ENCODE measurements around the gene TM7SF2. TPM values are rescaled to one million over a fixed set of nuclear protein-coding genes. Genes with fewer than 3 reads are reported as not detected.

Gene TM7SF2
- total and polyA plus RNA-seq, 2 experiments from 2014 or later, result 0.65 to 2.5 TPM

GRCh38 chr11:65156926-65157325 is 45.3 kb downstream of the TM7SF2 start:
- no peak for TF ChIP-seq EZH2 (IDR thresholded peaks at IDR 0.05; ENCODE audit: insufficient read depth, poor library complexity, severe bottlenecking)
- no peak for TF ChIP-seq EZH2phosphoT487 (IDR thresholded peaks at IDR 0.05; ENCODE audit: insufficient read depth, low read depth)
- in situ Hi-C loops (cut with MboI), result no loop called here

GRCh38 chr11:65157336-65157735 is 45.7 kb downstream of the TM7SF2 start:
- H3K9me2 ChIP-seq (ENCODE audit: insufficient read depth), result no peaks in the 10 kb centered on the region
- 68 to 71% methylated on average over 3 of the region's 3 CpGs for WGBS, 2 experiments (ENCODE audit: low coverage in 1 of 2, low lambda C conversion rate in 2 of 2, missing lambda C conversion rate in 2 of 2)

More at GRCh38 chr11:65156926-65157325, 45.3 kb downstream of the TM7SF2 start:
- DNase-seq, result no peak
- 86 to 88% methylated on average over 3 of the region's 3 CpGs for WGBS, 2 experiments (ENCODE audit: low coverage in 1 of 2, low lambda C conversion rate in 2 of 2, missing lambda C conversion rate in 2 of 2)
- no peak overlapping the region for H3K4me3 ChIP-seq
- H4K20me1 ChIP-seq (ENCODE audit: insufficient read depth), result no peaks in the 10 kb centered on the region
- H3K9ac ChIP-seq, result no peak overlapping the region
- H3K27me3 ChIP-seq (replicated peaks; ENCODE audit: insufficient read depth), result no peaks in the 10 kb centered on the region
- H3K4me2 ChIP-seq (ENCODE audit: unreplicated experiment), result no peak overlapping the region
- no peak overlapping the region for H3K27ac ChIP-seq
- no peaks in the 10 kb centered on the region for H3F3A ChIP-seq (ENCODE audit: insufficient read depth)
- no peaks in the 10 kb centered on the region for H3K9me2 ChIP-seq (ENCODE audit: insufficient read depth)
- no peak overlapping the region for H2AFZ ChIP-seq
- no peaks in the 10 kb centered on the region for H3K4me1 ChIP-seq (ENCODE audit: insufficient read depth)
- no peaks in the 10 kb centered on the region for H3K9me3 ChIP-seq (ENCODE audit: low read depth)
- no peaks in the 10 kb centered on the region for H3K79me2 ChIP-seq (ENCODE audit: insufficient read depth)
- no peaks in the 10 kb centered on the region for H3K36me3 ChIP-seq (ENCODE audit: low read depth)

GRCh38 chr11:65159012-65159411 is 47.3 kb downstream of the TM7SF2 start:
- H3K27me3 ChIP-seq (replicated peaks; ENCODE audit: insufficient read depth), result no peaks in the 10 kb centered on the region
- WGBS, 2 experiments (ENCODE audit: low coverage in 1 of 2, low lambda C conversion rate in 2 of 2, missing lambda C conversion rate in 2 of 2), result 60 to 62% methylated on average over 5 of the region's 5 CpGs
- no peaks in the 10 kb centered on the region for H3K9me2 ChIP-seq (ENCODE audit: insufficient read depth)
- H4K20me1 ChIP-seq (ENCODE audit: insufficient read depth), result no peaks in the 10 kb centered on the region
- in situ Hi-C loops (cut with MboI), result no loop called here
- H3K79me2 ChIP-seq (ENCODE audit: insufficient read depth), result no peaks in the 10 kb centered on the region
- no peaks in the 10 kb centered on the region for H3F3A ChIP-seq (ENCODE audit: insufficient read depth)
- DNase-seq, result no peak
- H3K27ac ChIP-seq, result no peak overlapping the region
- H3K4me2 ChIP-seq (ENCODE audit: unreplicated experiment), result no peak overlapping the region
- H2AFZ ChIP-seq, result no peak overlapping the region
- no peak overlapping the region for H3K9ac ChIP-seq
- no peaks in the 10 kb centered on the region for H3K4me1 ChIP-seq (ENCODE audit: insufficient read depth)
- H3K9me3 ChIP-seq (ENCODE audit: low read depth), result no peaks in the 10 kb centered on the region
- TF ChIP-seq EZH2 (IDR thresholded peaks at IDR 0.05; ENCODE audit: insufficient read depth, poor library complexity, severe bottlenecking) (no peak), EZH2phosphoT487 (IDR thresholded peaks at IDR 0.05; ENCODE audit: insufficient read depth, low read depth) (no peak)
- no peaks in the 10 kb centered on the region for H3K36me3 ChIP-seq (ENCODE audit: low read depth)
- H3K4me3 ChIP-seq, result no peak overlapping the region

More at GRCh38 chr11:65157336-65157735, 45.7 kb downstream of the TM7SF2 start:
- in situ Hi-C loops (cut with MboI), result no loop called here
- H3K9me3 ChIP-seq (ENCODE audit: low read depth), result no peaks in the 10 kb centered on the region
- H3F3A ChIP-seq (ENCODE audit: insufficient read depth), result no peaks in the 10 kb centered on the region
- TF ChIP-seq EZH2 (IDR thresholded peaks at IDR 0.05; ENCODE audit: insufficient read depth, poor library complexity, severe bottlenecking), result no peak
- TF ChIP-seq EZH2phosphoT487 (IDR thresholded peaks at IDR 0.05; ENCODE audit: insufficient read depth, low read depth), result no peak
- H3K27me3 ChIP-seq (replicated peaks; ENCODE audit: insufficient read depth), result no peaks in the 10 kb centered on the region
- no peaks in the 10 kb centered on the region for H3K79me2 ChIP-seq (ENCODE audit: insufficient read depth)
- H3K4me2 ChIP-seq (ENCODE audit: unreplicated experiment), result no peak overlapping the region
- no peaks in the 10 kb centered on the region for H3K4me1 ChIP-seq (ENCODE audit: insufficient read depth)
- H3K4me3 ChIP-seq, result no peak overlapping the region
- no peak for DNase-seq
- no peak overlapping the region for H3K27ac ChIP-seq
- H3K9ac ChIP-seq, result no peak overlapping the region
- no peaks in the 10 kb centered on the region for H3K36me3 ChIP-seq (ENCODE audit: low read depth)
- no peaks in the 10 kb centered on the region for H4K20me1 ChIP-seq (ENCODE audit: insufficient read depth)
- no peak overlapping the region for H2AFZ ChIP-seq

GRCh38 chr11:65160643-65161042 is 49.0 kb downstream of the TM7SF2 start:
- in situ Hi-C loops (cut with MboI), result no loop called here
- no peak overlapping the region for H3K9ac ChIP-seq
- 43 to 45% methylated on average over 3 of the region's 3 CpGs for WGBS, 2 experiments (ENCODE audit: low coverage in 1 of 2, low lambda C conversion rate in 2 of 2, missing lambda C conversion rate in 2 of 2)
- no peak for DNase-seq
- H3K4me3 ChIP-seq, result no peak overlapping the region
- no peaks in the 10 kb centered on the region for H3K36me3 ChIP-seq (ENCODE audit: low read depth)
- no peaks in the 10 kb centered on the region for H4K20me1 ChIP-seq (ENCODE audit: insufficient read depth)
- no peaks in the 10 kb centered on the region for H3K9me2 ChIP-seq (ENCODE audit: insufficient read depth)
- no peaks in the 10 kb centered on the region for H3K27me3 ChIP-seq (replicated peaks; ENCODE audit: insufficient read depth)
- H3K79me2 ChIP-seq (ENCODE audit: insufficient read depth), result no peaks in the 10 kb centered on the region
- no peak for TF ChIP-seq EZH2 (IDR thresholded peaks at IDR 0.05; ENCODE audit: insufficient read depth, poor library complexity, severe bottlenecking)
- TF ChIP-seq EZH2phosphoT487 (IDR thresholded peaks at IDR 0.05; ENCODE audit: insufficient read depth, low read depth), result no peak
- no peaks in the 10 kb centered on the region for H3K4me1 ChIP-seq (ENCODE audit: insufficient read depth)
- H3F3A ChIP-seq (ENCODE audit: insufficient read depth), result no peaks in the 10 kb centered on the region
- H3K9me3 ChIP-seq (ENCODE audit: low read depth), result no peaks in the 10 kb centered on the region
- H3K27ac ChIP-seq, result no peak overlapping the region
- H3K4me2 ChIP-seq (ENCODE audit: unreplicated experiment), result no peak overlapping the region
- no peak overlapping the region for H2AFZ ChIP-seq

GRCh38 chr11:65163684-65164083 is 52.0 kb downstream of the TM7SF2 start:
- in situ Hi-C loops (cut with MboI), result no loop called here
- Histone ChIP-seq H4K20me1 (ENCODE audit: insufficient read depth) (no peaks in the 10 kb centered on the region), H3K4me1 (ENCODE audit: insufficient read depth) (peaks cover 3% of the 10 kb centered on the region; the same call in 1 of the 2 replicates), H3K27ac (no peak overlapping the region), H3K4me2 (ENCODE audit: unreplicated experiment) (no peak overlapping the region), H3K9me2 (ENCODE audit: insufficient read depth) (no peaks in the 10 kb centered on the region), H3K79me2 (ENCODE audit: insufficient read depth) (no peaks in the 10 kb centered on the region), H3K36me3 (ENCODE audit: low read depth) (no peaks in the 10 kb centered on the region), H3F3A (ENCODE audit: insufficient read depth) (no peaks in the 10 kb centered on the region), H3K4me3 (no peak overlapping the region), H3K9ac (no peak overlapping the region), H3K27me3 (replicated peaks; ENCODE audit: insufficient read depth) (no peaks in the 10 kb centered on the region), H2AFZ (no peak overlapping the region), H3K9me3 (ENCODE audit: low read depth) (no peaks in the 10 kb centered on the region)
- DNase-seq, result no peak
- TF ChIP-seq EZH2 (IDR thresholded peaks at IDR 0.05; ENCODE audit: insufficient read depth, poor library complexity, severe bottlenecking) (no peak), EZH2phosphoT487 (IDR thresholded peaks at IDR 0.05; ENCODE audit: insufficient read depth, low read depth) (no peak)
- WGBS, 2 experiments (ENCODE audit: low coverage in 1 of 2, low lambda C conversion rate in 2 of 2, missing lambda C conversion rate in 2 of 2), result 72 to 76% methylated on average over 2 of the region's 2 CpGs

Small RNAs within 50 kb of the gene (microRNA-seq; reads per million reads assigned to microRNA genes)
- 1.5 reads per million for gene MIR6751 (ENCODE audit: borderline number of aligned reads)

Small RNAs within 50 kb of the gene (small RNA-seq; reads per million reads assigned to genes)
- gene HIGD1AP10 (ENCODE audit: low read depth, low replicate concordance) (not detected), gene PDCL2P2 (ENCODE audit: low read depth, low replicate concordance) (not detected), gene RNU2-23P (ENCODE audit: low read depth, low replicate concordance) (67.8 reads per million, percentile 93 among the genes with 10 or more reads in this experiment)

Other genes with a start within 250 kb of the TM7SF2 start
- gene EHD1, start 233.3 kb upstream of the TM7SF2 start, total RNA-seq (2014; rRNA removed; shearing (Covaris generic)), result 90.2 and 124 TPM in 2 replicates
- 55.2 and 56.3 TPM in 2 replicates for gene EHD1, start 233.3 kb upstream of the TM7SF2 start, polyA plus RNA-seq (2016; fragmentation: Nextera tagmentation; extraction: Ambion mirVana)
- gene ATG2A, start 194.7 kb upstream of the TM7SF2 start, total RNA-seq (2014; rRNA removed; shearing (Covaris generic)), result 12.4 and 18.9 TPM in 2 replicates
- gene ATG2A, start 194.7 kb upstream of the TM7SF2 start, polyA plus RNA-seq (2016; fragmentation: Nextera tagmentation; extraction: Ambion mirVana), result 6.3 and 6.8 TPM in 2 replicates
- gene PPP2R5B, start 187.2 kb upstream of the TM7SF2 start, total RNA-seq (2014; rRNA removed; shearing (Covaris generic)), result 23.9 and 27.3 TPM in 2 replicates
- gene PPP2R5B, start 187.2 kb upstream of the TM7SF2 start, polyA plus RNA-seq (2016; fragmentation: Nextera tagmentation; extraction: Ambion mirVana), result 16.4 and 19.4 TPM in 2 replicates
- not detected in 2 replicates for gene GPHA2, start 176.0 kb upstream of the TM7SF2 start, total RNA-seq (2014; rRNA removed; shearing (Covaris generic))
- not detected in 2 replicates for gene GPHA2, start 176.0 kb upstream of the TM7SF2 start, polyA plus RNA-seq (2016; fragmentation: Nextera tagmentation; extraction: Ambion mirVana)
- gene MAJIN, start 139.8 kb upstream of the TM7SF2 start, total RNA-seq (2014; rRNA removed; shearing (Covaris generic)), result not detected in 2 replicates
- gene MAJIN, start 139.8 kb upstream of the TM7SF2 start, polyA plus RNA-seq (2016; fragmentation: Nextera tagmentation; extraction: Ambion mirVana), result not detected in 2 replicates
- 4.0 TPM in 1 of 2 replicates, not detected in the other for gene BATF2, start 114.9 kb upstream of the TM7SF2 start, total RNA-seq (2014; rRNA removed; shearing (Covaris generic))
- 0.57 and 0.79 TPM in 2 replicates for gene BATF2, start 114.9 kb upstream of the TM7SF2 start, polyA plus RNA-seq (2016; fragmentation: Nextera tagmentation; extraction: Ambion mirVana)
- 96.6 and 115 TPM in 2 replicates for gene ARL2, start 97.7 kb upstream of the TM7SF2 start, total RNA-seq (2014; rRNA removed; shearing (Covaris generic))
- gene ARL2, start 97.7 kb upstream of the TM7SF2 start, polyA plus RNA-seq (2016; fragmentation: Nextera tagmentation; extraction: Ambion mirVana), result 143 and 155 TPM in 2 replicates
- 14.9 and 17.5 TPM in 2 replicates for gene SNX15, start 84.4 kb upstream of the TM7SF2 start, total RNA-seq (2014; rRNA removed; shearing (Covaris generic))
- 17.2 and 17.7 TPM in 2 replicates for gene SNX15, start 84.4 kb upstream of the TM7SF2 start, polyA plus RNA-seq (2016; fragmentation: Nextera tagmentation; extraction: Ambion mirVana)
- gene SAC3D1, start 70.7 kb upstream of the TM7SF2 start, total RNA-seq (2014; rRNA removed; shearing (Covaris generic)), result 8.0 and 14.9 TPM in 2 replicates
- 12.8 and 13.2 TPM in 2 replicates for gene SAC3D1, start 70.7 kb upstream of the TM7SF2 start, polyA plus RNA-seq (2016; fragmentation: Nextera tagmentation; extraction: Ambion mirVana)
- 37.7 and 40.7 TPM in 2 replicates for gene NAALADL1, start 53.3 kb upstream of the TM7SF2 start, total RNA-seq (2014; rRNA removed; shearing (Covaris generic))
- gene NAALADL1, start 53.3 kb upstream of the TM7SF2 start, polyA plus RNA-seq (2016; fragmentation: Nextera tagmentation; extraction: Ambion mirVana), result 26.6 and 27.9 TPM in 2 replicates
- 16.8 and 17.5 TPM in 2 replicates for gene CDCA5, start 27.8 kb upstream of the TM7SF2 start, total RNA-seq (2014; rRNA removed; shearing (Covaris generic))
- 11.9 and 12.4 TPM in 2 replicates for gene CDCA5, start 27.8 kb upstream of the TM7SF2 start, polyA plus RNA-seq (2016; fragmentation: Nextera tagmentation; extraction: Ambion mirVana)
- gene ZFPL1, start 27.6 kb upstream of the TM7SF2 start, total RNA-seq (2014; rRNA removed; shearing (Covaris generic)), result 55.2 and 66.8 TPM in 2 replicates
- gene ZFPL1, start 27.6 kb upstream of the TM7SF2 start, polyA plus RNA-seq (2016; fragmentation: Nextera tagmentation; extraction: Ambion mirVana), result 62.8 and 64.9 TPM in 2 replicates
- 285 and 339 TPM in 2 replicates for gene VPS51, start 15.7 kb upstream of the TM7SF2 start, total RNA-seq (2014; rRNA removed; shearing (Covaris generic))
- gene VPS51, start 15.7 kb upstream of the TM7SF2 start, polyA plus RNA-seq (2016; fragmentation: Nextera tagmentation; extraction: Ambion mirVana), result 30.7 and 37.1 TPM in 2 replicates
- gene ZNHIT2, start 5.8 kb downstream of the TM7SF2 start, total RNA-seq (2014; rRNA removed; shearing (Covaris generic)), result 12.3 and 13.2 TPM in 2 replicates
- 15.5 and 15.6 TPM in 2 replicates for gene ZNHIT2, start 5.8 kb downstream of the TM7SF2 start, polyA plus RNA-seq (2016; fragmentation: Nextera tagmentation; extraction: Ambion mirVana)
- gene FAU, start 10.3 kb downstream of the TM7SF2 start, total RNA-seq (2014; rRNA removed; shearing (Covaris generic)), result 180 and 199 TPM in 2 replicates
- gene FAU, start 10.3 kb downstream of the TM7SF2 start, polyA plus RNA-seq (2016; fragmentation: Nextera tagmentation; extraction: Ambion mirVana), result 342 and 365 TPM in 2 replicates
- 65.6 and 78.4 TPM in 2 replicates for gene MRPL49, start 10.4 kb downstream of the TM7SF2 start, total RNA-seq (2014; rRNA removed; shearing (Covaris generic))
- 48.6 and 53.3 TPM in 2 replicates for gene MRPL49, start 10.4 kb downstream of the TM7SF2 start, polyA plus RNA-seq (2016; fragmentation: Nextera tagmentation; extraction: Ambion mirVana)
- 29.5 and 64.2 TPM in 2 replicates for gene SYVN1, start 22.6 kb downstream of the TM7SF2 start, total RNA-seq (2014; rRNA removed; shearing (Covaris generic))
- gene SYVN1, start 22.6 kb downstream of the TM7SF2 start, polyA plus RNA-seq (2016; fragmentation: Nextera tagmentation; extraction: Ambion mirVana), result 18.0 and 21.2 TPM in 2 replicates
- not detected in 2 replicates for gene SPDYC, start 58.4 kb downstream of the TM7SF2 start, total RNA-seq (2014; rRNA removed; shearing (Covaris generic))
- gene SPDYC, start 58.4 kb downstream of the TM7SF2 start, polyA plus RNA-seq (2016; fragmentation: Nextera tagmentation; extraction: Ambion mirVana), result not detected in 2 replicates
- 127 and 145 TPM in 2 replicates for gene CAPN1, start 70.1 kb downstream of the TM7SF2 start, total RNA-seq (2014; rRNA removed; shearing (Covaris generic))
- gene CAPN1, start 70.1 kb downstream of the TM7SF2 start, polyA plus RNA-seq (2016; fragmentation: Nextera tagmentation; extraction: Ambion mirVana), result 106 and 110 TPM in 2 replicates
- 6.7 and 8.6 TPM in 2 replicates for gene POLA2, start 150.1 kb downstream of the TM7SF2 start, total RNA-seq (2014; rRNA removed; shearing (Covaris generic))
- 8.7 and 8.9 TPM in 2 replicates for gene POLA2, start 150.1 kb downstream of the TM7SF2 start, polyA plus RNA-seq (2016; fragmentation: Nextera tagmentation; extraction: Ambion mirVana)
- gene CDC42EP2, start 203.0 kb downstream of the TM7SF2 start, total RNA-seq (2014; rRNA removed; shearing (Covaris generic)), result 32.1 and 32.6 TPM in 2 replicates
- 37.9 and 40.3 TPM in 2 replicates for gene CDC42EP2, start 203.0 kb downstream of the TM7SF2 start, polyA plus RNA-seq (2016; fragmentation: Nextera tagmentation; extraction: Ambion mirVana)
- gene DPF2, start 222.0 kb downstream of the TM7SF2 start, total RNA-seq (2014; rRNA removed; shearing (Covaris generic)), result 27.7 and 30.0 TPM in 2 replicates
- gene DPF2, start 222.0 kb downstream of the TM7SF2 start, polyA plus RNA-seq (2016; fragmentation: Nextera tagmentation; extraction: Ambion mirVana), result 51.2 and 54.1 TPM in 2 replicates
- not detected in 2 replicates for gene TIGD3, start 242.9 kb downstream of the TM7SF2 start, total RNA-seq (2014; rRNA removed; shearing (Covaris generic))
- gene TIGD3, start 242.9 kb downstream of the TM7SF2 start, polyA plus RNA-seq (2016; fragmentation: Nextera tagmentation; extraction: Ambion mirVana), result not detected in 2 replicates